Fibroblast of lung (primary cell): Measurements from ENCODE around the gene NUB1. TPM values are rescaled to one million over a fixed set of nuclear protein-coding genes. Genes with fewer than 3 reads are reported as not detected.

Experiments used
- DNase-seq, 2 donors: peaks; one replicate each; pipeline versions ENCODE4 v3.0.0 to v3.0.0-alpha.2; 2010; ENCODE audit warnings: low read depth in 2 of 2
- H2AFZ ChIP-seq: 2 replicates; pipeline ENCODE4 v1.5.1; 2012; ENCODE audit warnings: low read length, control low read depth, inconsistent platforms
- H3K27ac ChIP-seq: 2 replicates; pipeline ENCODE4 v1.5.1; 2011; ENCODE audit warnings: low read length, control low read depth; ENCODE audit not compliant: insufficient read depth
- H3K27me3 ChIP-seq: 2 replicates; pipeline ENCODE4 v1.5.1; 2011; ENCODE audit warnings: mild to moderate bottlenecking, low read length; ENCODE audit not compliant: control insufficient read depth, insufficient read depth
- H3K36me3 ChIP-seq: 2 replicates; pipeline ENCODE4 v1.5.1; 2011; ENCODE audit warnings: low read length; ENCODE audit not compliant: control insufficient read depth, insufficient read depth
- H3K4me1 ChIP-seq: 2 replicates; pipeline ENCODE4 v1.5.1; 2011; ENCODE audit warnings: low read length; ENCODE audit not compliant: control insufficient read depth, insufficient read depth; ENCODE audit errors: extremely low read depth
- H3K4me2 ChIP-seq: 2 replicates; pipeline ENCODE4 v1.5.1; 2011; ENCODE audit warnings: low read length, control low read depth; ENCODE audit not compliant: insufficient read depth; ENCODE audit errors: extremely low read depth
- H3K4me3 ChIP-seq, 4 experiments: fragments of 200-600 bp in 1 of 4; sonication (generic) in 1 of 4; replicated peaks in 1 of 4; 2 replicates each; pipeline ENCODE4 v1.5.1; 2011 to 2016; ENCODE audit warnings: low read length in 4 of 4, low read depth in 3 of 4, mild to moderate bottlenecking in 3 of 4, control low read depth in 2 of 4, inconsistent platforms in 1 of 4, mixed read lengths in 1 of 4; ENCODE audit not compliant: insufficient read depth in 1 of 4; ENCODE audit errors: control extremely low read depth in 1 of 4
- H3K79me2 ChIP-seq: 2 replicates; pipeline ENCODE4 v1.5.1; 2012; ENCODE audit warnings: mild to moderate bottlenecking, low read length, inconsistent platforms; ENCODE audit not compliant: control insufficient read depth, insufficient read depth
- H3K9ac ChIP-seq: 2 replicates; pipeline ENCODE4 v1.5.1; 2011; ENCODE audit warnings: mild to moderate bottlenecking, low read length, control low read depth; ENCODE audit not compliant: insufficient read depth
- H3K9me3 ChIP-seq: 2 replicates; pipeline ENCODE4 v1.5.1; 2012; ENCODE audit warnings: low read depth, low read length; ENCODE audit not compliant: control insufficient read depth, insufficient read depth
- H4K20me1 ChIP-seq: 2 replicates; pipeline ENCODE4 v1.5.1; 2011; ENCODE audit warnings: low read length; ENCODE audit not compliant: control insufficient read depth, insufficient read depth; ENCODE audit errors: extremely low read depth
- CTCF ChIP-seq, 2 donors: IDR thresholded peaks in 1 of 2; conservative IDR thresholded peaks in 1 of 2; 1 replicate in 1 of 2; 2 replicates in 1 of 2; pipeline ENCODE4 v1.5.1; 2011 to 2012; ENCODE audit warnings: low read length in 2 of 2, control low read depth in 1 of 2, inconsistent platforms in 1 of 2, low read depth in 1 of 2, mild to moderate bottlenecking in 1 of 2
- EZH2 ChIP-seq: IDR thresholded peaks from 2 replicates; pipeline ENCODE4 v1.5.1; 2012; ENCODE audit warnings: low read length, control low read depth, mild to moderate bottlenecking; ENCODE audit errors: missing control alignments
- polyA plus RNA-seq, 2 donors: library from polyadenylated mRNA; depleted of rRNA in 1 of 2; stranded (reverse) in 1 of 2; unstranded in 1 of 2; fragments of >200 nt; gene quantifications; 2 replicates each; pipeline ENCODE4 v1.2.1, GENCODE V29; 2011 to 2012; ENCODE audit warnings: missing spikeins in 1 of 2
- total RNA-seq: library from RNA; depleted of rRNA; stranded (reverse); fragments of >200 nt; gene quantifications from 2 replicates; pipeline ENCODE4 v1.2.1, GENCODE V29; 2014

The NUB1 gene
- total and polyA plus RNA-seq, 2 donors (not counting 1 experiment from before 2014, with no cell fraction given): 44.4 to 77.7 TPM

GRCh38 chr7:151338809-151339208, 2.8 kb upstream of the NUB1 start:
- H3K9ac ChIP-seq: no peak overlapping the region
- H3K79me2 ChIP-seq: peaks cover 14% of the 10 kb centered on the region
- H4K20me1 ChIP-seq: no peaks in the 10 kb centered on the region
- no peak overlapping the region for H3K4me3 ChIP-seq
- no peak overlapping the region for H3K4me2 ChIP-seq
- TF ChIP-seq EZH2 (no peak), CTCF (conservative IDR thresholded peaks at IDR 0.05 in 1 of 2, IDR thresholded peaks at IDR 0.05 in 1 of 2; ENCODE audit: low read depth in 1 of 2, low read length in 2 of 2) (no peak)
- DNase-seq: no peak
- H2AFZ ChIP-seq: no peak overlapping the region
- H3K36me3 ChIP-seq: no peaks in the 10 kb centered on the region
- no peaks in the 10 kb centered on the region for H3K4me1 ChIP-seq
- H3K9me3 ChIP-seq: no peaks in the 10 kb centered on the region
- no peaks in the 10 kb centered on the region for H3K27me3 ChIP-seq
- H3K27ac ChIP-seq: no peak overlapping the region

- no peak overlapping the region for H2AFZ ChIP-seq
- H3K36me3 ChIP-seq: no peaks in the 10 kb centered on the region
These were observed 1.8 kb upstream of the NUB1 start for GRCh38 chr7:151339651-151340382.

More at GRCh38 chr7:151339651-151340382, 1.8 kb upstream of the NUB1 start:
- H3K4me1 ChIP-seq: no peaks in the 10 kb centered on the region
- no peak overlapping the region for H3K4me3 ChIP-seq
- DNase-seq: no peak
- H3K9me3 ChIP-seq: no peaks in the 10 kb centered on the region
- peaks cover 14% of the 10 kb centered on the region for H3K79me2 ChIP-seq
- no peak overlapping the region for H3K4me2 ChIP-seq
- TF ChIP-seq CTCF (conservative IDR thresholded peaks at IDR 0.05 in 1 of 2, IDR thresholded peaks at IDR 0.05 in 1 of 2; ENCODE audit: low read depth in 1 of 2, low read length in 2 of 2) (no peak), EZH2 (no peak)
- H4K20me1 ChIP-seq: no peaks in the 10 kb centered on the region
- H3K9ac ChIP-seq: no peak overlapping the region
- no peak overlapping the region for H3K27ac ChIP-seq
- no peaks in the 10 kb centered on the region for H3K27me3 ChIP-seq
